MM.1S (cell line): Measurements from ENCODE around the gene KDM5C.

Experiments used
- DNase-seq: peaks from one replicate; pipeline ENCODE4 v3.0.0-alpha.2; 2015
- H2AFZ ChIP-seq: fragments of 300-600 bp; sonication (generic); 2 replicates; pipeline ENCODE4 v1.6.0; 2016; ENCODE audit warnings: antibody characterized with exemption, low read length
- H3F3A ChIP-seq: fragments of 300-600 bp; sonication (generic); 2 replicates; pipeline ENCODE4 v1.6.1; 2016; ENCODE audit warnings: mild to moderate bottlenecking, antibody characterized with exemption, low read length, moderate library complexity, mixed read lengths; ENCODE audit not compliant: insufficient read depth
- H3K27ac ChIP-seq: fragments of 300-600 bp; sonication (generic); 2 replicates; pipeline ENCODE4 v1.5.1; 2016; ENCODE audit warnings: mild to moderate bottlenecking, low read length
- H3K27me3 ChIP-seq: fragments of 300-600 bp; sonication (generic); replicated peaks from 2 replicates; pipeline ENCODE4 v1.6.0; 2016; ENCODE audit warnings: low read length; ENCODE audit not compliant: insufficient read depth
- H3K36me3 ChIP-seq: fragments of 300-600 bp; sonication (generic); replicated peaks from 2 replicates; pipeline ENCODE4 v1.6.1; 2016; ENCODE audit warnings: mild to moderate bottlenecking, low read length, mixed read lengths; ENCODE audit not compliant: insufficient read depth
- H3K4me1 ChIP-seq: fragments of 300-600 bp; sonication (generic); 2 replicates; pipeline ENCODE4 v1.6.1; 2016; ENCODE audit warnings: low read length, mixed read lengths
- H3K4me2 ChIP-seq: fragments of 300-600 bp; sonication (generic); 2 replicates; pipeline ENCODE4 v1.6.0; 2016; ENCODE audit warnings: low read depth, low read length
- H3K4me3 ChIP-seq: fragments of 300-600 bp; sonication (generic); 2 replicates; pipeline ENCODE4 v1.5.1; 2016; ENCODE audit warnings: low read length, mixed read lengths
- H3K79me2 ChIP-seq: fragments of 300-600 bp; sonication (generic); 2 replicates; pipeline ENCODE4 v1.6.1; 2016; ENCODE audit warnings: mixed run types, low read length, mixed read lengths
- H3K9ac ChIP-seq: fragments of 300-600 bp; sonication (generic); 2 replicates; pipeline ENCODE4 v1.6.1; 2016; ENCODE audit warnings: low read length, mixed read lengths
- H3K9me2 ChIP-seq: fragments of 300-600 bp; sonication (generic); replicated peaks from 2 replicates; pipeline ENCODE4 v1.6.1; 2016; ENCODE audit warnings: mild to moderate bottlenecking, low read length, mixed read lengths; ENCODE audit not compliant: insufficient read depth
- H3K9me3 ChIP-seq: fragments of 300-600 bp; sonication (generic); replicated peaks from 2 replicates; pipeline ENCODE4 v1.6.1; 2016; ENCODE audit warnings: mild to moderate bottlenecking, low read length, mixed read lengths; ENCODE audit not compliant: insufficient read depth
- H4K20me1 ChIP-seq: fragments of 300-600 bp; sonication (generic); 2 replicates; pipeline ENCODE4 v1.6.1; 2016; ENCODE audit warnings: mild to moderate bottlenecking, low read length, moderate library complexity, mixed read lengths; ENCODE audit not compliant: insufficient read depth
- EZH2 ChIP-seq: fragments of 300-600 bp; sonication (generic); optimal IDR thresholded peaks from 2 replicates; pipeline ENCODE3; 2017; ENCODE audit warnings: low read depth, mild to moderate bottlenecking, antibody characterized with exemption, low read length, mixed read lengths
- EZH2phosphoT487 ChIP-seq: fragments of 300-600 bp; sonication (generic); IDR thresholded peaks from 2 replicates; pipeline ENCODE4 v1.6.1; 2018; ENCODE audit warnings: antibody characterized with exemption, low read length
- TF ChIP-seq, protein P1 (sequence below): fragments of 300-600 bp; sonication (generic); IDR thresholded peaks from 2 replicates; pipeline ENCODE4 v1.5.1; 2016; ENCODE audit warnings: antibody characterized with exemption, low read length, mixed read lengths

The KDM5C gene

DNA sequence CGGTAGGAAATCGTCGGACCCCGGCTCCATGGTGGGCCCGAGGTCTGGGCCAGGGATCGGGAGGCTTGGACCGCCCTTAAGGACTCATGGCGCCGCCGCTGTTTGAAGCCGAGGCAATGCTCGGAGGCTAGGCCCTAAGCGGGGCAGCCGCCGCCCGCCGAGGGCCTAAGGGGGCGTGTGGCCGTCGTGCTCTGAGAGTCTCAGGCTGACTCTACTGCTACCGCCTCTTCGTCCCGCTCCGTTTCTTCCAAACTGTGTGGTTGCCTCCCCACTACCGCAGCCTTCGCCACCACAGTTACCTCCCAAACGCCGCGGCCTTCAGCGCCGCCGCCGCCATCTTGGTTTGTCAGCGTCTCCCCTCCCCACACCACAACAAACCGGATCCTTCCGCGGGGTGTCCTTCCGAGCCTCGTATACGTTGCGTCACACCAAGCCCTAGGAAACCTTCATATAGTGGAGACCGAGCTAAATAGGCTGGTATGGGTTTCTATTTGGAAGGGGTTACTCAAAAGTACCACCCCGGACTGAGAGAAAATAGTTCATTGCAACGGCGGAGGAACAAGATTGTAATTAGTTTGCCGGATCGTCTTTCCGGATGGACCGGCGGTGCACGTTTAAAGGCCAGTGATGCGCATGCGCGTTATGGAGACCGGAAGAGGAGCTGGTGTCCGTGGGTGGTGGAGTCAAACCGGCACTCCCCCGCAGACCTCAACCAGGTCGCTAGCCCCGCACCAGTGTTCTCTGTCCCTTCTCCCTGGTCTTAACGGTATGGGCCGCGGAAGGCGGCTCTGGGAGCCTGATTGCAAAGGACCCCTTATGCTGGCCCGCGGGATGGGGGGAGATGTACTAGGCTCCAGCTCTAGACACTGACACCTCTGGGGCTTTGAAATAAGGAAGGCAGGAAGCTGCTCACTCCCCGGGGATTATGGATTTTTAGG, at the start of gene KDM5C:
KDM5C (minus strand) TSS at position 348 of the 938 bp plus-strand sequence; CDS start at position 30, 318 bp downstream.
- peak within 1 kb of the TSS; percentile 96 for H3K9ac ChIP-seq
- H3K4me2 ChIP-seq = peak within 1 kb of the TSS; percentile 98
- peaks cover 2% of the 10 kb centered on the region; the same call in 1 of the 2 replicates for H3K36me3 ChIP-seq
- H3K4me3 ChIP-seq = peak within 1 kb of the TSS; percentile 88
- no peaks in the 10 kb centered on the region for H3K27me3 ChIP-seq
- peaks cover 49% of the 10 kb centered on the region for H3K79me2 ChIP-seq
- DNase-seq = peak; percentile 95
- H3K4me1 ChIP-seq = peaks cover 8% of the 10 kb centered on the region
- peak within 1 kb of the TSS; percentile 65; the same call in 1 of the 2 replicates for H3K27ac ChIP-seq
- H3K9me2 ChIP-seq = no peaks in the 10 kb centered on the region
- TF ChIP-seq EZH2 = no peak
- TF ChIP-seq, protein P1, sequence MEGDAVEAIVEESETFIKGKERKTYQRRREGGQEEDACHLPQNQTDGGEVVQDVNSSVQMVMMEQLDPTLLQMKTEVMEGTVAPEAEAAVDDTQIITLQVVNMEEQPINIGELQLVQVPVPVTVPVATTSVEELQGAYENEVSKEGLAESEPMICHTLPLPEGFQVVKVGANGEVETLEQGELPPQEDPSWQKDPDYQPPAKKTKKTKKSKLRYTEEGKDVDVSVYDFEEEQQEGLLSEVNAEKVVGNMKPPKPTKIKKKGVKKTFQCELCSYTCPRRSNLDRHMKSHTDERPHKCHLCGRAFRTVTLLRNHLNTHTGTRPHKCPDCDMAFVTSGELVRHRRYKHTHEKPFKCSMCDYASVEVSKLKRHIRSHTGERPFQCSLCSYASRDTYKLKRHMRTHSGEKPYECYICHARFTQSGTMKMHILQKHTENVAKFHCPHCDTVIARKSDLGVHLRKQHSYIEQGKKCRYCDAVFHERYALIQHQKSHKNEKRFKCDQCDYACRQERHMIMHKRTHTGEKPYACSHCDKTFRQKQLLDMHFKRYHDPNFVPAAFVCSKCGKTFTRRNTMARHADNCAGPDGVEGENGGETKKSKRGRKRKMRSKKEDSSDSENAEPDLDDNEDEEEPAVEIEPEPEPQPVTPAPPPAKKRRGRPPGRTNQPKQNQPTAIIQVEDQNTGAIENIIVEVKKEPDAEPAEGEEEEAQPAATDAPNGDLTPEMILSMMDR = no peak
- no peak for TF ChIP-seq EZH2phosphoT487
- no peaks in the 10 kb centered on the region for H3K9me3 ChIP-seq
- peak within 1 kb of the TSS; percentile 89 for H2AFZ ChIP-seq
- peaks cover 27% of the 10 kb centered on the region for H4K20me1 ChIP-seq
- H3F3A ChIP-seq = no peaks in the 10 kb centered on the region

DNA sequence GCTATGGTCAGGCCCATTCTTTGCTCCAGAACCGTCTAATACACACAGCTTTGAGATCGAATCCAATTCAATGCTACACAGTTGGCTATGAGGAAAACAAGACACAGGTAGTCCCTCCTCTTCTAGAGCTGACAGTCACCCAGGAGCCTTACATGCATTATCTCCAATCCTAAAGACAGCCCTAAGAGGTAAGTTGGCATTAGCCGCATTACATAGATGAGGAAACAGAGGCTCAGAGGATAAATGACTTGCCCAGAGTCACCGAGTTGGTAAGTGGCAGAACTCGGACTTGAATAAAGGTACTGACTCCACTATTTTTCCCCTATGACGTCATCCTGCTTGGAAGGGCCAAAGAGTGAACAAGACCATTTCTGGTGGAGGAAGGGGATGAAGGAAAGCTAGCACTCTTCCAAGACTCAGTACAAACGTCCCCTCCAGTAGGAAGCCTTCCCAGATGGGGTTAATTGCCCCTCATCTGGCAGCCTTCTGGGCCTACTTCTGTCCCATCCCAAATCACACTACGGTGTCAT, 47.9 kb upstream of the KDM5C start:
- TF ChIP-seq EZH2 (no peak), EZH2phosphoT487 (no peak)
- TF ChIP-seq, protein P1 = no peak
- no peak for DNase-seq
- Histone ChIP-seq H3K9ac (no peak overlapping the region), H3K9me2 (no peaks in the 10 kb centered on the region), H4K20me1 (no peaks in the 10 kb centered on the region), H3K27ac (no peak overlapping the region), H3F3A (no peaks in the 10 kb centered on the region), H3K9me3 (no peaks in the 10 kb centered on the region), H3K4me2 (no peak overlapping the region), H3K79me2 (no peaks in the 10 kb centered on the region), H3K4me1 (no peaks in the 10 kb centered on the region), H3K27me3 (no peaks in the 10 kb centered on the region), H3K36me3 (no peaks in the 10 kb centered on the region), H3K4me3 (no peak overlapping the region), H2AFZ (no peak overlapping the region)

DNA sequence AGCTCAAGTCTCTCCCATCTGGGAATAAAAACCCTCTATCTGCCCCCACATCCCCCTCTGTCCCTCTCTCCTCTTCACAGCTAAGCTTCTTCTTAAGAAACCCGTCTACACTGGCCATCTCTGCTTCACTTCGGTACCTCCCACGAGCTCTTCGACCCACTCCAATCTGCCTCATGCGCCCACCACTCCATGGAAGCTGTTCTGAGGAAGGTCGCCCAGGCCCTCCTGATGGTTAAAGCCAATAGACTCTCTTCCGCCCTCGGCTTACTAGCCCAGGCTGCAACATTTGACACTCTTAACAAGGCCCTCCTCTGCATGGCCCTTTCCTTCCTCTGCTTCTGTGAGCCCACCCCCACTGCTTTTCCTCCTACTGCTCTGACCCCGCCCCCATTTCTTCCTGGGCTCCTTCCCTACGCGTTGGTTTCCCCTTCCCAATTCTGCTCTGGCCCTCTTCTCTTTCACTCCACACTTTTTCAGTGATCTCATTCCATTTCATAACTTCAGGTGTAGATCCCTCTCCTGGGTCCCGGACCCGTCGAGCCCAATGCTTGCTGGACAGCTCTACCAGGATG, 44.6 kb upstream of the KDM5C start:
- no peak overlapping the region for H3K4me3 ChIP-seq
- H3K36me3 ChIP-seq = no peaks in the 10 kb centered on the region
- H3K9me3 ChIP-seq = no peaks in the 10 kb centered on the region
- H3K27me3 ChIP-seq = no peaks in the 10 kb centered on the region
- H3K9ac ChIP-seq = no peak overlapping the region
- H3F3A ChIP-seq = no peaks in the 10 kb centered on the region
- no peak overlapping the region for H2AFZ ChIP-seq
- no peak overlapping the region for H3K4me2 ChIP-seq
- TF ChIP-seq, protein P1 = no peak
- no peak for TF ChIP-seq EZH2
- no peak for TF ChIP-seq EZH2phosphoT487
- H3K27ac ChIP-seq = no peak overlapping the region
- H3K4me1 ChIP-seq = no peaks in the 10 kb centered on the region
- no peak for DNase-seq
- H3K79me2 ChIP-seq = no peaks in the 10 kb centered on the region
- no peaks in the 10 kb centered on the region for H4K20me1 ChIP-seq
- no peaks in the 10 kb centered on the region for H3K9me2 ChIP-seq
